ENCODE data around the gene VSTM1. TPM values are rescaled to one million over a fixed set of nuclear protein-coding genes. Genes with fewer than 3 reads are reported as not detected.

Gene VSTM1
- total RNA-seq, 4 donors from 2014 or later = not detected

DNA sequence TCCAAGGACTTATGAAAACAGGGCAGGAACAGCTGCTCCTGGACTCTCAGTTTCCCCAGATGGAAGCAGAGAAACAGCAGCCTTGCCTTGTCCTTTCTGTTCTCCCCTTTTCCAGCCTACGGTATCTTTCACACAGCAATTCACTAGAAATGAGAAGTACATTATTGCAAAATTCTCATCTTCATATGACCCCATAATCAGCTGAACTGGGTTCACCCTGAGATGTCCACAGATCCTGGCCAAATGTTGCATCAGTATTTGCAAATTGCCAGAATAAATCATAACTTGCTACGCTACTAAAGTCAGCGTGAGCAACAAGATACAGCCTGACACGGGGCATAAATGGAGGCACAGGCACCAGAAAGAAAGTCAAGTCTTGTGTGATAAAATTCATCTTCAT, 16.1 kb downstream of the VSTM1 start:
- TF ChIP-seq, protein P1, sequence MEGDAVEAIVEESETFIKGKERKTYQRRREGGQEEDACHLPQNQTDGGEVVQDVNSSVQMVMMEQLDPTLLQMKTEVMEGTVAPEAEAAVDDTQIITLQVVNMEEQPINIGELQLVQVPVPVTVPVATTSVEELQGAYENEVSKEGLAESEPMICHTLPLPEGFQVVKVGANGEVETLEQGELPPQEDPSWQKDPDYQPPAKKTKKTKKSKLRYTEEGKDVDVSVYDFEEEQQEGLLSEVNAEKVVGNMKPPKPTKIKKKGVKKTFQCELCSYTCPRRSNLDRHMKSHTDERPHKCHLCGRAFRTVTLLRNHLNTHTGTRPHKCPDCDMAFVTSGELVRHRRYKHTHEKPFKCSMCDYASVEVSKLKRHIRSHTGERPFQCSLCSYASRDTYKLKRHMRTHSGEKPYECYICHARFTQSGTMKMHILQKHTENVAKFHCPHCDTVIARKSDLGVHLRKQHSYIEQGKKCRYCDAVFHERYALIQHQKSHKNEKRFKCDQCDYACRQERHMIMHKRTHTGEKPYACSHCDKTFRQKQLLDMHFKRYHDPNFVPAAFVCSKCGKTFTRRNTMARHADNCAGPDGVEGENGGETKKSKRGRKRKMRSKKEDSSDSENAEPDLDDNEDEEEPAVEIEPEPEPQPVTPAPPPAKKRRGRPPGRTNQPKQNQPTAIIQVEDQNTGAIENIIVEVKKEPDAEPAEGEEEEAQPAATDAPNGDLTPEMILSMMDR (IDR thresholded peaks at IDR 0.05; ENCODE audit: low read depth) = no peak

DNA sequence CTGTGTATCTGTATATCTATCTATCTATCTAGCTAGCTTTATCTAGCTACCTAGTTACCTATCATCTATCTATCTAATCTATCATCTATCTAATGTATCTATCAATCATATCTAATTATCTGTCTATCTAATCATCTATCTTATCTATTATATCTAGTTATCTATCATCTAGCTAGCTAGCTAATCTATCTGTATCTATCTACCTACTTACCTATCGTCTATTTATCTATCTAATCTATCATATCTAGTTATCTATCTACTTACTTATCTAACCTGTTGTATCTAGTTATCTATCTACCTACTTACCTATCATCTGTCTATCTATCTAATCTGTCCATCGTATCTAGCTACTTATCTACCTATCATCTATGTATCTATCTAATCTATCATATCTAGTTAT, 17.9 kb downstream of the VSTM1 start:
- TF ChIP-seq, protein P1 (IDR thresholded peaks at IDR 0.05; ENCODE audit: low read depth) = no peak

DNA sequence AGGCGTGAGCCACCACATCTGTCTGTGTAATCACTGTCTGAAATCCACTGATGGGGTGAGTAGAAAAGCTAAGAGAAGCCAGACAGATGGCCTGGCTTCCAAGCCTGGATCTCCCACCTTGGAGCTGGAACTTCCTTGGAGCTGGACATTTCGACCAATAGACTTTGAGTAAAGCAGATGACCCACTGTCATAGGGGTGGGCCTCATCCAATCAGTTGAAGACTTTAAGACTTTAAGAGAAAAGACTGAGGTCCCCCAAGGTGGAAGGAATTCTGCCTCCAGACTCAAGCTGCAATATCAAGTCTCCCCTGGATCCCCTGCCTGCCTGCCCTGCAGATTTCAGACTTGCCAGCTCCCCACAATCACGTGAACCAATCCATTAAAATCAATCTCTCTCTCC, 20.7 kb downstream of the VSTM1 start:
- TF ChIP-seq, protein P1 (IDR thresholded peaks at IDR 0.05; ENCODE audit: low read depth) = no peak

DNA sequence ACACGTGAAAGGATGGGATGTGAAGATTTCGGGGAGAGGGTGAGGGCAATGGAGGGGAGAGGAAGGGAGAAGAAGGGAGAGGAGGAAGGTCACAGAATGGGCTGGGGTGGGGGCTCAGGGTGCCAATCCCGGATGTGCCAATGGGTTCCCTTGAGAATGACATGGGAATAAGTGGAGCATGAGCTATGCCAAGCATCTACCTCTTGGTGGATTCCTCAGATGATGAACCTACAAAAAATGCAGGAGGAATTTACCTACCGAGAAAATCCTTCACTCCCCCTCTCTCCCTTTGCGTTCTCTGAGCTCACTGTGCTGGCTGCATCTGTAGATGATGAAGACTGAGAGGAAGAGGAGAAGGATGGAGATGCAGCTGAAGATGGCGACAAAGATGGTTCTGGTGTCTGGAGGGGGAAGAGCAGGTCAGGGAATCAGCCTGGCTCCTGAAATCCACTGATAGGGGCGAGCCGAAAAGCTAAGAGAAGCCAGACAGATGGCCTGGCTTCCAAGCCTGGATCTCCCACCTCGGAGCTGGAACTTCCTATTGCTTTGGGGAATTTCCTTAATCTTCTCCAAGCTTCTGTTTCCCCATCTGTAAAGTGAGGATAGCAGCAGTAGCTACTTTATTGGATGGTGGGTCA, 21.6 kb downstream of the VSTM1 start:
- TF ChIP-seq, protein P1 (IDR thresholded peaks at IDR 0.05; ENCODE audit: low read depth) = no peak

DNA sequence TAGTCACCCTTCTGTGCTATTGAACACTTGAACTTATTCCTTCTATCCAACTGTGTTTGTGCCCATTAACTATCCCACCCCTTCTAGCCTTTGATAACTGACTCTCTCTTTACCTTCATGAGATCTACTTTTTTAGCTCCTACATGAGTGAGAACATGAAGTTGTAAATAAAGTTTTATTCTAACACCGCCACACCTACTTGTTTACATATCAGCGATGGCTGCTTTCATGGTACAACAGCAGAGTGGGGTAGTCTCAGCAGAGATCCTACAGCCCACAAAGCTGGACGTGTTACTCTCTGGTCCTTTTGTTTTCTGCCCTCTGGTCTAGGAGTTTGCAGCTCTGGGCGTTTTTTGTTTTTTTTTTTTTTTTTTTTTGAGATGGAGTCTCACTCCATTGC, 23.7 kb downstream of the VSTM1 start:
- TF ChIP-seq, protein P1 (IDR thresholded peaks at IDR 0.05; ENCODE audit: low read depth) = no peak

DNA sequence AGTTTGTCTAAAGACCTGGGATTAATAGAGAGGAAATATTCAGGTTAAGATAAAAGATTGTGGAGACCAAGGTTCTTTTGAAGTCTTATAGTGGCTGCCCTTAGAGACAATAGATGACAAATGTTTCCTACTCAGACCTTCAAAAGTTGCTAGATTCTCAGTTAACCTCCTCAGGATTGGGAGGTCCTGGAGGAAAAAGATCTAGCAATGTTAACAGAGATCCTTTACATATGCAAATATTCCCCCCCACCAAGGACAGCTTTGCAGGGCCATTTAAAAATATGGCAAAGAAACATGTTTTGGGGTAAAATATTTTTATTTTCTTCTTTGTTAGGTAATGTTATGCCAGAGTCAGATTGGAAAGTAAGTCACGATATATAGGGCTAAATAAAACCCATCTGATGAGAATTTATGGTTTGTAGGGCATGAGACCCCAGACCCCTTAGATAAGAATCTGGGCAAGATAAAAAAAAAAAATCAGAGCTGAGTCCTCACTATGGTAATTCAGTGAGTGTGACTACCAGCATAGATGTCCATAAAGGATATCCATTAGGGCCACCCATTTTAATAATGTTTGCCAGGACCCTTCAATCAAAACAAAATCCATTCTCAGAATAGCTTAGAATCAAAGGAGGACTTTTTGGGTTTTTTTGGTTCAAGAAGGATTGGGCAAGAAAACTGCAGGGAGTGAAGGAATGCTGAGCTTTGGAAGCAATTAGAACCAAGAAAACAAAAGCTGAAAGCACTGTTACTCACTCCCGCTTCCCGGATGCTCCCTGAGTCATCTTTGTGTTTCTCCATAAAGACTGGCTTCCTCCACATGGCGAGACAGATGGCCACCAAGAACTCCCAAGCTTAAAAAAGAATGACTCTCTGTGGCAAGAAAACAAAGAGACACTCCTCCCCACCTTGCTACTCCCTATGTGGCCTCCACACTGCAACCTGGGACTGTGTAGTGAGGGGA, 28.2 kb downstream of the VSTM1 start:
- TF ChIP-seq, protein P1 (IDR thresholded peaks at IDR 0.05; ENCODE audit: low read depth) = no peak

DNA sequence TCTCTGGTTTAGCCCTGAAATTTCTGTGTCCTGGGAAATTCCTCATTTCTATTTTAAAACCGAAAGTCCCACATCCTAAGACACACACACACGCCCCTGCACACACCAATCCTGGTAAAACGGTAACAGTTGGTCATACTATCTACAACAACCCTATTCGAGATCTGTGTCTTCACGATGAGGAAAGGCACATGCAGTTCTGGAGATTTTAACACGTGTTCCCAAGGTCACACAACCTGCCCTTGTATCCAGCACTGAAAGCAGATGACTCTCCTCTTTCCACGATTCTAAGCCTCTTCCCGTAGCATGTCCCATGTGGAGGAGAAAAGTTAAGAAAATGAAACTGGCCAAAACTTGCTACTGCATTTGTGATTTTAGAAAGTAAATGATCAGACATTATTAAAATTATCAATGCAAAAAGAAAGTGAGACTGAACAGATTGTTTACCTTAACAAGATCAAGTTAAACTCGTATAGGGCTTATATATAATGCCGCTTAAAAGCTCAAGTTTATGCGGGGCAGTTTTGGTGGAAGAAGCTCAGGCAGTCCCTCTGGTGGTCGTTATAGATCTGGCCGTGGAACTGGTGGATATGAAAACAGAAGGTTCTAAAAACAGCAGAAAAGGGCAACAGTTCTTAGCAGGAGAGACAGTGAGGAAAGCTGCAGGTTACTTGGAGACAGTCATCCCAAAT, 32.7 kb downstream of the VSTM1 start:
- TF ChIP-seq, protein P1 (IDR thresholded peaks at IDR 0.05; ENCODE audit: low read depth) = no peak
